IMR-90 (cell line): ENCODE measurements around the gene RHOBTB3. TPM values are rescaled to one million over a fixed set of nuclear protein-coding genes. Genes with fewer than 3 reads are reported as not detected.

Experiments used
- ATAC-seq: fragments of 200-7000 bp; cut with Tn5 transposase; 2 replicates; pipeline ENCODE4 v1.9.1; 2020; ENCODE audit warnings: low read depth, mild to moderate bottlenecking, moderate library complexity
- BruUV-seq: library from RNA; stranded (reverse); fragments of 400-500 nt; replicated peaks from 2 replicates; lab custom pipeline; 2021; lab: Mats Ljungman, UMichigan
- CTCF ChIA-PET: fragments of 300-600 bp; formaldehyde crosslinking; extraction: SDS; loops from one replicate; lab custom pipeline; 2021; ENCODE audit warnings: antibody characterized with exemption; lab: Yijun Ruan, JAX
- POLR2A ChIA-PET: fragments of 300-600 bp; sonication (Branson Sonifier 250); formaldehyde crosslinking; loops from one replicate; lab custom pipeline; 2022; ENCODE audit warnings: antibody characterized with exemption; ENCODE audit not compliant: unreplicated experiment; lab: Charles Lee
- DNase-seq: peaks from one replicate; pipeline ENCODE4 v3.0.0; 2013
- H2AFZ ChIP-seq: replicated peaks from 2 replicates; pipeline ENCODE3; 2013; ENCODE audit warnings: low read length, mild to moderate bottlenecking; ENCODE audit not compliant: poor library complexity
- H2AK5ac ChIP-seq: 2 replicates; pipeline ENCODE4 v1.6.1; 2013; ENCODE audit warnings: low read depth, low read length, inconsistent platforms
- H2AK9ac ChIP-seq: replicated peaks from 2 replicates; pipeline ENCODE3; 2013; ENCODE audit warnings: mild to moderate bottlenecking, low read depth, low read length, moderate library complexity; ENCODE audit not compliant: poor library complexity
- H2BK120ac ChIP-seq: 2 replicates; pipeline ENCODE4 v1.6.1; 2013; ENCODE audit warnings: low read depth, low read length, inconsistent platforms
- H2BK15ac ChIP-seq: 3 replicates; pipeline ENCODE4 v1.6.1; 2013; ENCODE audit warnings: low read depth, low read length, inconsistent platforms
- H2BK20ac ChIP-seq: 2 replicates; pipeline ENCODE4 v1.6.1; 2013; ENCODE audit warnings: low read depth, mild to moderate bottlenecking, inconsistent platforms, low read length, moderate library complexity
- H2BK5ac ChIP-seq: 2 replicates; pipeline ENCODE4 v1.6.1; 2013; ENCODE audit warnings: mild to moderate bottlenecking, low read depth, low read length, inconsistent platforms; ENCODE audit not compliant: poor library complexity, severe bottlenecking
- H3K14ac ChIP-seq: replicated peaks from 2 replicates; pipeline ENCODE4 v1.6.1; 2013; ENCODE audit warnings: low read depth, low read length, inconsistent platforms
- H3K18ac ChIP-seq: 2 replicates; pipeline ENCODE4 v1.6.1; 2013; ENCODE audit warnings: low read depth, low read length, control low read depth
- H3K23ac ChIP-seq: 2 replicates; pipeline ENCODE4 v1.6.1; 2013; ENCODE audit warnings: low read depth, low read length, inconsistent platforms
- H3K27ac ChIP-seq: 2 replicates; pipeline ENCODE4 v1.5.1; 2013; ENCODE audit warnings: mild to moderate bottlenecking, control low read depth, low read length; ENCODE audit not compliant: insufficient read depth
- H3K27me3 ChIP-seq: 2 replicates; pipeline ENCODE4 v1.6.1; 2013; ENCODE audit warnings: low read length; ENCODE audit not compliant: control insufficient read depth, insufficient read depth
- H3K36me3 ChIP-seq: 2 replicates; pipeline ENCODE4 v1.6.1; 2013; ENCODE audit warnings: low read length, mixed read lengths; ENCODE audit not compliant: control insufficient read depth, insufficient read depth
- H3K4ac ChIP-seq: 2 replicates; pipeline ENCODE4 v1.6.1; 2013; ENCODE audit warnings: low read depth, low read length, inconsistent platforms
- H3K4me1 ChIP-seq: 2 replicates; pipeline ENCODE4 v1.6.1; 2013; ENCODE audit warnings: low read length, mixed read lengths; ENCODE audit not compliant: control insufficient read depth, insufficient read depth
- H3K4me2 ChIP-seq: 2 replicates; pipeline ENCODE4 v1.6.1; 2013; ENCODE audit warnings: low read depth, mild to moderate bottlenecking, control low read depth, low read length, moderate library complexity
- H3K4me3 ChIP-seq: 2 replicates; pipeline ENCODE4 v1.5.1; 2013; ENCODE audit warnings: low read depth, mild to moderate bottlenecking, control low read depth, low read length, moderate library complexity; ENCODE audit not compliant: insufficient read depth
- H3K56ac ChIP-seq: 2 replicates; pipeline ENCODE4 v1.6.1; 2013; ENCODE audit warnings: low read length, inconsistent platforms; ENCODE audit not compliant: insufficient read depth; ENCODE audit errors: extremely low read depth
- H3K79me1 ChIP-seq, 2 experiments: 2 replicates each; pipeline ENCODE4 v1.6.1; 2013; ENCODE audit warnings: low read length in 2 of 2, inconsistent platforms in 1 of 2, low read depth in 1 of 2
- H3K9ac ChIP-seq: 2 replicates; pipeline ENCODE4 v1.6.1; 2013; ENCODE audit warnings: low read depth, low read length, control low read depth
- H3K9me1 ChIP-seq: 2 replicates; pipeline ENCODE4 v1.6.1; 2013; ENCODE audit warnings: low read length, inconsistent platforms; ENCODE audit not compliant: insufficient read depth
- H3K9me3 ChIP-seq: 2 replicates; pipeline ENCODE4 v1.6.1; 2013; ENCODE audit warnings: low read length; ENCODE audit not compliant: control insufficient read depth, insufficient read depth
- H4K20me1 ChIP-seq: 2 replicates; pipeline ENCODE4 v1.6.1; 2013; ENCODE audit warnings: low read length, inconsistent platforms; ENCODE audit not compliant: insufficient read depth
- H4K5ac ChIP-seq: 2 replicates; pipeline ENCODE4 v1.6.1; 2013; ENCODE audit warnings: mild to moderate bottlenecking, low read depth, low read length, control low read depth
- H4K8ac ChIP-seq, 2 experiments: 2 replicates each; pipeline ENCODE4 v1.6.1; 2013; ENCODE audit warnings: low read depth in 2 of 2, low read length in 2 of 2, control low read depth in 1 of 2, inconsistent platforms in 1 of 2
- H4K91ac ChIP-seq: 2 replicates; pipeline ENCODE4 v1.6.1; 2013; ENCODE audit warnings: low read depth, low read length, inconsistent platforms; ENCODE audit not compliant: insufficient read depth
- CHD1 ChIP-seq: IDR thresholded peaks from 2 replicates; pipeline ENCODE4 v1.6.1; 2012; ENCODE audit warnings: low read depth, low read length, improper control_type of control experiment
- CTCF ChIP-seq: conservative IDR thresholded peaks from 2 replicates; pipeline ENCODE4 v1.5.1; 2012; ENCODE audit warnings: mild to moderate bottlenecking, low read depth, low read length, improper control_type of control experiment
- MAFK ChIP-seq: IDR thresholded peaks from 2 replicates; pipeline ENCODE4 v1.6.1; 2012; ENCODE audit warnings: low read depth, low read length, improper control_type of control experiment
- MXI1 ChIP-seq: IDR thresholded peaks from 2 replicates; pipeline ENCODE4 v1.6.1; 2012; ENCODE audit warnings: low read depth, mild to moderate bottlenecking, low read length, moderate library complexity, borderline replicate concordance
- NFE2L2 ChIP-seq: fragments of 150-350 bp; IDR thresholded peaks from 2 replicates; pipeline ENCODE4 v1.6.1; 2016; ENCODE audit warnings: low read depth, mild to moderate bottlenecking, low read length
- RCOR1 ChIP-seq: IDR thresholded peaks from 2 replicates; pipeline ENCODE4 v1.6.1; 2012; ENCODE audit warnings: mild to moderate bottlenecking, low read length, improper control_type of control experiment; ENCODE audit not compliant: insufficient replicate concordance
- WGBS, 2 experiments: methylation state at CpG; one replicate each; pipeline versions ENCODE4 v1.1.5 to v1.1.7; 2013; ENCODE audit warnings: missing lambda C conversion rate in 2 of 2; ENCODE audit not compliant: insufficient read length in 1 of 2; ENCODE audit errors: extremely low coverage in 2 of 2; 5-methylcytosine and 5-hydroxymethylcytosine counted together
- dilution Hi-C: fragments of 300-500 bp; cut with HindIII; formaldehyde crosslinking; loops from one replicate; pipeline ENCODE4 v1.14.3; 2018; ENCODE audit warnings: low sequenced_read_pairs; ENCODE audit not compliant: unreplicated experiment
- in situ Hi-C: fragments of 300-500 bp; cut with MboI; formaldehyde crosslinking; loops from 3 replicates; pipeline ENCODE4 v1.14.3; 2019; ENCODE audit warnings: low sequenced_read_pairs, inconsistent platforms, mixed read lengths
- intact Hi-C: fragments of 100-400 bp; cut with micrococcal nuclease; formaldehyde crosslinking; loops from 2 replicates; pipeline ENCODE4 v1.10.0; 2022
- polyA plus RNA-seq, 3 experiments: library from polyadenylated mRNA; depleted of rRNA; stranded (reverse); fragments of >200 nt; gene quantifications; 2 replicates each; pipeline ENCODE4 v1.2.3, GENCODE V29; 2012; ENCODE audit warnings: low replicate concordance in 1 of 3
- total RNA-seq: library from RNA; depleted of rRNA; stranded (reverse); fragments of >200 nt; gene quantifications from 2 replicates; pipeline ENCODE4 v1.2.3, GENCODE V29; 2012

Gene RHOBTB3
- total and polyA plus RNA-seq, 2 of the 4 experiments (the other 2 are of a cell fraction), result 117 to 447 TPM

DNA sequence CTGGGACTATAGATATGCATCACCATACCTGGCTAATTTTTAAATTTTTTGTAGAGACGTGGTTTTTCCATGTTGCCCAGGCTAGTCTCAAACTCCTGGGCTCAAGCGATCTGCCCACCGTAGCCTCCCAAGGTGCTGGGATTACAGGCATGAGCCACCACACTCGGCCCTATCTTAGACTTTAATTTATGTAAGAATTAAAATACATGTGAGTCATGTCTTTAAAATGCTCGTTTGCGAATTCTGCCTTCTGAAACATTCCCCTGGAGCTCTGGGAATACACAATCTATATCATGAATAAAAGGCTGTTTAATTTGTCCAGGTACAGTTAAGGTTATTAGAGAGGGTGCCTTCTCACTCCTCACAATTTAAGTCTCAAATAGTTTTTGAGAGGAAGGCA lies 32.8 kb downstream of the RHOBTB3 start:
- ChIA-PET POLR2A (no interaction called here), CTCF (no interaction called here)
- Histone ChIP-seq H4K5ac (no peak overlapping the region), H3K4me3 (no peak overlapping the region), H2BK20ac (no peak overlapping the region), H3K4ac (no peak overlapping the region), H2AK9ac (no peak overlapping the region), H3K79me1 (peaks cover 11 to 39% of the 10 kb centered on the region in 2 experiments), H3K23ac (no peak overlapping the region), H2BK15ac (no peak overlapping the region; the same call in 2 of the 3 replicates), H2AK5ac (no peak overlapping the region), H3K27me3 (no peaks in the 10 kb centered on the region), H2AFZ (no peak overlapping the region), H4K20me1 (no peaks in the 10 kb centered on the region), H3K18ac (no peak overlapping the region; the same call in 1 of the 2 replicates), H2BK120ac (no peak overlapping the region), H4K8ac (peak overlapping the region in 1 of 2 experiments; percentile 56; a peak in 1 of 4 replicates), H3K9me1 (peaks cover 11% of the 10 kb centered on the region), H3K56ac (no peak overlapping the region), H3K36me3 (peaks cover 28% of the 10 kb centered on the region), H3K9me3 (no peaks in the 10 kb centered on the region), H4K91ac (0 out of 2 replicates have a peak overlapping the region, but pooled peaks have one; percentile 21), H3K14ac (no peak overlapping the region), H2BK5ac (peak overlapping the region; percentile 18), H3K4me2 (no peak overlapping the region), H3K27ac (peak overlapping the region; percentile 13; the same call in 1 of the 2 replicates), H3K4me1 (peaks cover 19% of the 10 kb centered on the region), H3K9ac (no peak overlapping the region)
- dilution Hi-C loops, result no loop called here
- intact Hi-C loops, result no loop called here
- ATAC-seq (no peak), DNase-seq (no peak)
- no CpG with 5 or more reads among the region's 6 CpGs for WGBS, 2 experiments
- no TSS peak for BruUV-seq
- in situ Hi-C loops, result no loop called here
- TF ChIP-seq MXI1 (no peak), MAFK (no peak), CHD1 (no peak), CTCF (no peak), NFE2L2 (no peak), RCOR1 (no peak)
